ENCODE measurements around the gene RORC.

The RORC gene

DNA sequence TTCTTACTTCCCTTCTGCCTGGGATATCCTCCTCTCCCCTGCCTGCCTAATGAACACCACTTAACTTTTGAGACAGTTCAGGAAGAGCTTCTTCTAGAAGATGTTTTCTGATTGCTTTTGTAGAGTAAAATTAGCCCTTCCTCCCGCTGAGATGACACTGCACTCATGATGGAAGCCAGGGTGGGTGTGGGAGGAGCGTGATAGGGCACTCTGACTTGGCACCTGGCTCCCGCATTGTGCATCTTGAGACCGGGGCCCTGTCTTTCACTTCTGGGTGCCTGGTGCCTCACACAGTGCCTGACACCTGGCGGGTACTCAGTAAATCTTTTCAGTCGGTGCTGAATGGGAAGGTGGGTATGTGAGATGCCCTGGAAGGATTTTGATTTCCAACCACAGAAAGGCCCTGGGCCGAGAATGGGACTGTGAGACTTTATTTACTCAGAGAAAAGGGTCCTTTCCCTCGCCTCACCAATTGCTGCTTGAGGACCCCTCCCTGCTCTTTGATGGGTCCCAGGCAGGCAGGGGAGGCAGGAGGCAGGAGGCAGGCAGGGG is 15.2 kb upstream of the RORC start:
- no peak overlapping the region for H3K4me3 ChIP-seq (ENCODE audit: low read depth, low read length)
- TF ChIP-seq, protein P1, sequence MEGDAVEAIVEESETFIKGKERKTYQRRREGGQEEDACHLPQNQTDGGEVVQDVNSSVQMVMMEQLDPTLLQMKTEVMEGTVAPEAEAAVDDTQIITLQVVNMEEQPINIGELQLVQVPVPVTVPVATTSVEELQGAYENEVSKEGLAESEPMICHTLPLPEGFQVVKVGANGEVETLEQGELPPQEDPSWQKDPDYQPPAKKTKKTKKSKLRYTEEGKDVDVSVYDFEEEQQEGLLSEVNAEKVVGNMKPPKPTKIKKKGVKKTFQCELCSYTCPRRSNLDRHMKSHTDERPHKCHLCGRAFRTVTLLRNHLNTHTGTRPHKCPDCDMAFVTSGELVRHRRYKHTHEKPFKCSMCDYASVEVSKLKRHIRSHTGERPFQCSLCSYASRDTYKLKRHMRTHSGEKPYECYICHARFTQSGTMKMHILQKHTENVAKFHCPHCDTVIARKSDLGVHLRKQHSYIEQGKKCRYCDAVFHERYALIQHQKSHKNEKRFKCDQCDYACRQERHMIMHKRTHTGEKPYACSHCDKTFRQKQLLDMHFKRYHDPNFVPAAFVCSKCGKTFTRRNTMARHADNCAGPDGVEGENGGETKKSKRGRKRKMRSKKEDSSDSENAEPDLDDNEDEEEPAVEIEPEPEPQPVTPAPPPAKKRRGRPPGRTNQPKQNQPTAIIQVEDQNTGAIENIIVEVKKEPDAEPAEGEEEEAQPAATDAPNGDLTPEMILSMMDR (IDR thresholded peaks at IDR 0.05; ENCODE audit: low read depth, low read length): no peak

DNA sequence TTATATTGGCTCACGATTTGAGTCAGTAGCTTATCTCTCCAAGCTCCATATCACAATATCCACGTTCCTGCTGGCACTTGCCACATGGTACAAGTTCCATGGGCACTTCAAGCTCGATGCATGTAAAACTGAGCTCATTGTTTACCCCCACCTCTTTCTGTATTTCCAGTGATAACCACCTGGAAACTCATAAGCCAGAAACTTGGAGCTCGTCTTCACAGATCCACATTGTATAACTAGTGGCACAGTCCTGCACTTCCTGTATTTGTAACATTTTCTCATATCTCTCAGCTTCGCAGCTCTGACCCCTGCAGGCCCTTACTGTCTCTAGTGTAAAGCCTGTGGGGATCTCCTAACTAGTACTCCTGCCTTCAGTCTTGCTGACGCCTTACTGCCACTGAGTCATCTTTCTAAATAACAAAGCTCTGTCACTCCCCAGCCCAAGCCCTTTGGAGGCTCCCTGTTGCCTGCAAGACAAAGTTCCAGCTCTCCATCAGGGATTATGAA is 14.5 kb upstream of the RORC start:
- no peak overlapping the region for H3K4me3 ChIP-seq (ENCODE audit: low read depth, low read length)
- TF ChIP-seq, protein P1 (IDR thresholded peaks at IDR 0.05; ENCODE audit: low read depth, low read length): no peak

DNA sequence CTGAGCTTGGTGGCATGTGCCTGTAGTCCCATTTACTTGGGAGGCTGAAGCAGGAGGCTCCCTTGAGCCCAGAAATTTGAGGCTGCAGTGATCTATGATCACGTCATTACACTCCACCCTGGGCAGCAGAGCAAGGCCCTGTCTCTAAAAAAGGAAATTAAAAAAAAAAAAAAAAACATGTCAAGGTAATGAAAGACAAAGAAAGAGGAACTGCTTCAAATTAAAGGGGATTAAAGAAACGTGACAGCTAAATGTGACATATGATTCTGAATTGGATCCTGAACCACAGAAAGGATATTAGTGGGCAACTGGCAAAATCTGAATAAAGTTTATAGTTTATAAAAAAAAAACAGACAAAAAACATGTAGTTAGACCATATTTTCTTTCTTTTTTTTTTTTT is 11.8 kb upstream of the RORC start:
- H3K4me3 ChIP-seq (ENCODE audit: low read depth, low read length): no peak overlapping the region
- TF ChIP-seq, protein P1 (IDR thresholded peaks at IDR 0.05; ENCODE audit: low read depth, low read length): no peak

DNA sequence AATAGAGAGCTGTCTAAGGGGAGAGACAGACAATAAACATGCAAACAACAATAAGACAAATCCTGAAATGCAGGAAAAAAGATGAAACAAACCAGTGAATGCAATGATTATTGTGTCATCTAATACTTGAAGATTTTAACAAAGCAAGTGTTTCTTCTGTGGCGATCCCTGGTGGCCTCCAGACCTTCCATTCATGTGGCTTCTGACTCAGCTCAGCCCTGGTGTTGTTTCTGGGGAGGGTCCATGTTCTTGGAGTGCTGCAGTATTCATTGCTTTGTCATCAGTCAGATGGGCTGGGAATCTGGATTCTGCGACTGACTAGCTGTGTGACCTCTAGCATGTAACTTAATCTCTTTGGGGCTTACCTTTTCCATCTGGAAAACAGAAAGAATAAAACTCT is 9.5 kb upstream of the RORC start:
- H3K4me3 ChIP-seq (ENCODE audit: low read depth, low read length): no peak overlapping the region
- TF ChIP-seq, protein P1 (IDR thresholded peaks at IDR 0.05; ENCODE audit: low read depth, low read length): no peak

DNA sequence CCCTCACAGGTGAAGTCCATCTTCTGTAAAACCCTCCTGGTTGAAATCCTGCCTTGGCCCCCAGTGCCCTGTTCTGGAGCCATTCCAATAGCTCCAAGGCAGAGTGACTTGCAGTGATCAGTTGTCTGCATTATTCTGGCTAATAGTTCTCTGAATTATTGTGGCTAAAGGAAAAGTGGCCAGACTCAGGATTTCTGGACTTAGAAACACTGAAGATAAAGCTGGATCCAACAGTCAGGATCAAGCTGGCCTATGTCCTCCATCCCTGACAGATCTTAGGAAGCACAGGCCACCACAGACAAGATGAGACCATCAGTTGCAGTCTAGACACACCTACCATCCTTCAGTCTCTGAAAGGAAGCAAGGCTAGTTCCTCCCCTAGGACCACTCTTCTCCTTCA is 8.8 kb upstream of the RORC start:
- H3K4me3 ChIP-seq (ENCODE audit: low read depth, low read length): no peak overlapping the region
- TF ChIP-seq, protein P1 (IDR thresholded peaks at IDR 0.05; ENCODE audit: low read depth, low read length): no peak

DNA sequence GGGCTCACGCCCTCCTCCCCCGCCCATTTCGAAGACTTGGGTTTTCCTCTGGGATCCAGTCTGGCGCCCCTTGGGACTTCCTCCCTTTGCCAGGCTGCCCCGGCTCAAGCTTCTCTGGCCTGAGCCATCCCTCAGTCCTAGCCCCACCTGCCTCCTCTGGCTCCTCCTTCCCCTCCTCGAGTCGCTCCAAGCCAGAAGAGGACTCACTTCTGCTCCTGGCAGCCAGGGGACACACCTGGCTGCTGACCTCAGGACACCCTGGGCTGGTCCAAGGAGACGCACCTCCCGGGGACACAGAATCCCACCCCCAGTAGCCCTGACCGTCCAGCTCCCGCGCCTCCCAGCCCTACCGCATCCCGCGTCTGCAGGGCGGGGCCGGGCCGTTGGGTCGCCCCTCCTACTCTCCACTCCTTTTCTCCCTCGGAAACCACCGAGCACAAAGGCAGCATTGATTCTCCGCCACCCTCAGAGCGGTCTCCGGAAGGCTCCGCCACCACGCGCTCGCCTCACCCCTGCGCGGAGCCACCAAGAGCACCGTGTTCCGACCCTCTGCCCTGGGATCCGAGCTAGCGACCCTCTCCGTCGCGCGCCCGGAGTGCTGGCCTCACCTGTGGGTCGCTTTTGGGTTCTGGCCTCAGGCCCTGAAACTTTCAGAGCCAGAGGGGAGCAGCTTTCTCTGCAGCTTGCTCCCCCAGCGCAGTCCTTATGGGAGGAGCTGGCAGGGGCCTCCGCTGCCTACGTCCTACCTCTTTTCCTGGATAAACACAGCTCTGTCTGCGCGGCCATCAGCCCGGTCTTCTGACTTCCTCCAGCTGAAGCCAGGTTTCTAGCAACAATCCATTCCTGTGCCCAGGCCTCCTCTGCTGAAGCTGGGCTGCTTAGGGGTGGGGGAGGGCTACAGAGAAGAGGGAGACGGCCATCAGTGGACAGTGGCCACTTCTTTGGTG is 8.1 kb upstream of the RORC start, which contains the start of gene C2CD4D:
Gene C2CD4D, minus strand, starts transcription at position 364 of the 947 bp plus-strand sequence. CDS start 831 bp downstream, outside the sequence.
- TF ChIP-seq, protein P1 (IDR thresholded peaks at IDR 0.05; ENCODE audit: low read depth, low read length): no peak
- H3K4me3 ChIP-seq (ENCODE audit: low read depth, low read length): no peak within 1 kb of the TSS

DNA sequence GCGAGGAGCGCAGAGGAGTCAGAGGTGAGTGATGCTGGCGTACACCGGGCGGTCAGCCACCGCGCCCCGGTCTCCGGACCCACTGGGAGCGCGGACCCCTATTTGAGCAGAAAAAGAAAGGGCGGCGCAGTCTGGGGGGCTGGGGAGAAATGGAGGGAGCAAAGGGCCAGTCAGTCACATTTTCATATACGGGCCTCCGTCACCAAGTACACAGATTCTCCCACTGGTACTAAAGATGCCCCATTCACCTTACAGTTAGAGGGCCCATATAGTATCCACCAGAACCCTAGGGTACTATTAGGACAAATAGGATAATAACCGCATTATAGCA is 7.4 kb upstream of the RORC start:
- TF ChIP-seq, protein P1 (IDR thresholded peaks at IDR 0.05; ENCODE audit: low read depth, low read length): no peak
- no peak overlapping the region for H3K4me3 ChIP-seq (ENCODE audit: low read depth, low read length)
